ENCODE measurements around the gene CLDN15.
"Not testable (repeated sequence)": the region's sequence is repeated elsewhere in the genome, so short reads cannot be mapped to it uniquely, and the experiment has no call there.

CLDN15 gene, protein sequence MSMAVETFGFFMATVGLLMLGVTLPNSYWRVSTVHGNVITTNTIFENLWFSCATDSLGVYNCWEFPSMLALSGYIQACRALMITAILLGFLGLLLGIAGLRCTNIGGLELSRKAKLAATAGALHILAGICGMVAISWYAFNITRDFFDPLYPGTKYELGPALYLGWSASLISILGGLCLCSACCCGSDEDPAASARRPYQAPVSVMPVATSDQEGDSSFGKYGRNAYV

DNA sequence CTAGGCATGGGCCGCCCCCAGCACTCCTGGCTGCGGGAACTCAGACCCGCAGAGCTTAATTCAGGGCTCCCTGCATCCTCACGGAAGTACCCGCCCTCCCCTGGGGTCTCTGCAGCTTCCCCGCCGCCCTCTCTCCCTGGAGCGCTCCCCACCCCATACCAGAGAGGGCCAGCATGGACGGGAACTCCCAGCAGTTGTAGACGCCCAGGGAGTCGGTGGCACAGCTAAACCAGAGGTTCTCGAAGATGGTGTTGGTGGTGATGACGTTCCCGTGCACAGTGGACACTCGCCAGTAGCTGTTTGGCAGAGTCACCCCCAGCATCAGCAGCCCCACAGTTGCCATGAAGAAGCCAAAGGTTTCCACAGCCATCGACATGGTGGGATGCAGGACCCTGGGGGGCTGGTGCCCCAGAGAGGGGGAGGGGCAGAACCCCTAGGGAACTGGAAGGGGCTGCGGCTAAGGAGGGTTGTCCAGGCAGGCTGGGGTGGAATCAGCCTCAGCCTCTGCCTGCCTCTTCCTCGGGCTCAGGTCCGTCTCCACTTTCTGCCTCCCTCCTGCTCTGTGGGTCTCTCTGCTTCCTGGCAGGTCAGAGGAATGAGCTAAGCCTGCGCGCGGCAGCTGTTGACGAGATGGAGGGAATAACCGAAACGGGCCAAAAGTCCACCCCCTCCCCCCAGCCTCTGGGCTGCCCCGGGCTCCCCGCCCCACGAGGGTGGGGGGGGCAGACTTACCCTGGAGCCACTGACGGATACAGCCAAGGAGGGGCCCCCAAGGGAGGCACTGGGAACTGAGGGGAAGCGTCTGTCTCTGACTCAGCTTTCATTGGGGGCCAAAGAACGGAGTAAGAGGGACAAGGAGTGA is at the start of gene CLDN15:
Gene CLDN15 (minus strand): TSS at position 597 of the 862 bp plus-strand sequence. CDS start 221 bp downstream, at position 376.
- DNase-seq, result peak; percentile 85
- H3K36me3 ChIP-seq, result peaks cover 29% of the 10 kb centered on the region
- H3K9me3 ChIP-seq (ENCODE audit: severe bottlenecking), result no peaks in the 10 kb centered on the region
- peak within 1 kb of the TSS; percentile 84 for H3K27ac ChIP-seq
- H3K27me3 ChIP-seq (ENCODE audit: insufficient read depth, low read depth, severe bottlenecking), result no peaks in the 10 kb centered on the region
- H3K4me3 ChIP-seq (ENCODE audit: low read depth, low read length), result peak within 1 kb of the TSS; percentile 12
- TF ChIP-seq, protein P1, sequence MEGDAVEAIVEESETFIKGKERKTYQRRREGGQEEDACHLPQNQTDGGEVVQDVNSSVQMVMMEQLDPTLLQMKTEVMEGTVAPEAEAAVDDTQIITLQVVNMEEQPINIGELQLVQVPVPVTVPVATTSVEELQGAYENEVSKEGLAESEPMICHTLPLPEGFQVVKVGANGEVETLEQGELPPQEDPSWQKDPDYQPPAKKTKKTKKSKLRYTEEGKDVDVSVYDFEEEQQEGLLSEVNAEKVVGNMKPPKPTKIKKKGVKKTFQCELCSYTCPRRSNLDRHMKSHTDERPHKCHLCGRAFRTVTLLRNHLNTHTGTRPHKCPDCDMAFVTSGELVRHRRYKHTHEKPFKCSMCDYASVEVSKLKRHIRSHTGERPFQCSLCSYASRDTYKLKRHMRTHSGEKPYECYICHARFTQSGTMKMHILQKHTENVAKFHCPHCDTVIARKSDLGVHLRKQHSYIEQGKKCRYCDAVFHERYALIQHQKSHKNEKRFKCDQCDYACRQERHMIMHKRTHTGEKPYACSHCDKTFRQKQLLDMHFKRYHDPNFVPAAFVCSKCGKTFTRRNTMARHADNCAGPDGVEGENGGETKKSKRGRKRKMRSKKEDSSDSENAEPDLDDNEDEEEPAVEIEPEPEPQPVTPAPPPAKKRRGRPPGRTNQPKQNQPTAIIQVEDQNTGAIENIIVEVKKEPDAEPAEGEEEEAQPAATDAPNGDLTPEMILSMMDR (IDR thresholded peaks at IDR 0.05; ENCODE audit: low read depth, low read length), result no peak

DNA sequence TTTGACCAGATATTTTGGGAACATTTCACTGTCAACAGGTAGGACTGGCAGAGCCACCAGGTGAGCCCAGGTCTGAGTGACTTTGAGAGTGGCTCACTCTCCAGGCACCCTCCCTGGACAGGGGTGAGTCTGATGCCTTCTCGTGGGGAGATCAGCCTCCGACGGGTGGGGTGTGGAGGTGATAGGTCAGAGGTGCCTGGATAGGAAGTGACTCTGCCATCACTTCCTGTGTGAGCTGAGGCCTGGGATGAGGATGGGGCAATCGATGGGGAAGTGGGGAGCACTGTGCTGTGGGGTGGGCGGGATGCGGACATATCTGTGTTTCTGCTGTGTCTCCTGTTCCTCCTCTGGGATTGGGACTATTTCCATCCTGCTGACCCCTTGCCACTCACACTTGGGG is 49.4 kb upstream of the CLDN15 start:
- Histone ChIP-seq H3K9me3 (ENCODE audit: severe bottlenecking) (no peaks in the 10 kb centered on the region), H3K36me3 (no peaks in the 10 kb centered on the region), H3K27ac (no peak overlapping the region), H3K4me3 (ENCODE audit: low read depth, low read length) (no peak overlapping the region), H3K27me3 (ENCODE audit: insufficient read depth, low read depth, severe bottlenecking) (peaks cover 37% of the 10 kb centered on the region)
- TF ChIP-seq, protein P1 (IDR thresholded peaks at IDR 0.05; ENCODE audit: low read depth, low read length), result no peak
- DNase-seq, result no peak

DNA sequence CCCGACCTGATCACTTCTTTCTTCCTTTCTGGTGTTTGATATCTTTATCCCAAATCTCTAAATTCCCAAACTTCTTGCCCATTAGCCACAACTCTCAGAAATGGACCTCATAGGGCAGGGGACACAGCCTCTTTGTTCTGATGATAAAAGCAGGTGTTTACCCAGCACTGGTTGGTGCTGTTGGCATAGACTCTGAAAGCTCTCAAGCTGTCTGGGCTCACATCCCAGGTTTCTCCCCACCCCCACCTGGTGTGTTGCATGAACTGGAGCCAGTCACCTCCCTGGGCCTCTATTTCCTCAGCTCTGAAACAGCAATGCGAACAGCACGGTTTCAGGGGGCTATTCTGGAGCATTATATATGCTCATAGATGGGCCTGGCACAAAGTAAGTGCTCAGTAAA is 48.3 kb upstream of the CLDN15 start:
- H3K36me3 ChIP-seq; H3K27ac ChIP-seq; DNase-seq; H3K9me3 ChIP-seq (ENCODE audit: severe bottlenecking); H3K4me3 ChIP-seq (ENCODE audit: low read depth, low read length): not testable (repeated sequence)
- peaks cover 43% of the 10 kb centered on the region for H3K27me3 ChIP-seq (ENCODE audit: insufficient read depth, low read depth, severe bottlenecking)

DNA sequence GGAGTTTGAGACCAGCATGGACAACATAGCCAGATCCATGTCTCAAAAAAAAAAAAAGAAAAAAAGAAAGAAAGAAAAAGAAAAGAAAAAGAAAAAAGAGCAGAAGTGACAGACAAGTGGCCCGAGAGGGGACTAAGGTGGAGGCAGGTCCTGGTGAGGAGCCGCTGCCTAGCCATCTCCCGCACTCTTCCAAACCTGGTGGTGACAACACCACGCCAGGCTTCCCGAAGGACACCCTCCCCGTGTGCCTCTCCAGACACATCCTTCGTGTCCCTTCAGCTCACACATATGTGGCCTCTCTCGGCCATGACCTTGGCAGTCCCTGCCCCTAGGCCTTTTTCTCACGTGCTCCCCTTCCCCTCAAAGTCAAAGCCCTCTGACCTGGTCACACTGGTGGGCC is 47.6 kb upstream of the CLDN15 start:
- TF ChIP-seq, protein P1 (IDR thresholded peaks at IDR 0.05; ENCODE audit: low read depth, low read length), result no peak
- no peak overlapping the region for H3K27ac ChIP-seq
- H3K4me3 ChIP-seq (ENCODE audit: low read depth, low read length), result no peak overlapping the region
- H3K36me3 ChIP-seq, result no peaks in the 10 kb centered on the region
- H3K27me3 ChIP-seq (ENCODE audit: insufficient read depth, low read depth, severe bottlenecking), result peaks cover 43% of the 10 kb centered on the region
- no peaks in the 10 kb centered on the region for H3K9me3 ChIP-seq (ENCODE audit: severe bottlenecking)
- DNase-seq, result no peak

DNA sequence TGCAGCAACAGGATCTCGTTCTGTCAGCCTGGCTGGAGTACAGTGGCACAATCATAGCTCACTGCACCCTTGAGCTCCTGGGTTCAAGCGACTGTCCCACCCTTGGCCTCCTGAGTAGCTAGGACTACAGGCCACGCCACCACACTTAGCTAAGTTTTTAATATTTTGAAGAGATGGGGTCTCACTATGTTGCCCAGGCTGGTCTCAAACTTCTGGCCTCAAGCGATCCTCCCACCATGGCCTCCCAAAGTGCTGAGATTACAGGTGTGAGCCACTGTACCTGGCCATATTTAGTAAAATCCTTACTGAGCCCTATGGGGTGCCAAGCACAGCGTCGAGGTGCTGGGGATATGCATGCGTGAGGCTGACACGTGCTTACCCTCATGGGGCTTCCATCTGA is 43.3 kb upstream of the CLDN15 start:
- not testable (repeated sequence) for H3K4me3 ChIP-seq (ENCODE audit: low read depth, low read length); H3K9me3 ChIP-seq (ENCODE audit: severe bottlenecking); DNase-seq; H3K27ac ChIP-seq; H3K36me3 ChIP-seq
- H3K27me3 ChIP-seq (ENCODE audit: insufficient read depth, low read depth, severe bottlenecking), result peaks cover 53% of the 10 kb centered on the region

DNA sequence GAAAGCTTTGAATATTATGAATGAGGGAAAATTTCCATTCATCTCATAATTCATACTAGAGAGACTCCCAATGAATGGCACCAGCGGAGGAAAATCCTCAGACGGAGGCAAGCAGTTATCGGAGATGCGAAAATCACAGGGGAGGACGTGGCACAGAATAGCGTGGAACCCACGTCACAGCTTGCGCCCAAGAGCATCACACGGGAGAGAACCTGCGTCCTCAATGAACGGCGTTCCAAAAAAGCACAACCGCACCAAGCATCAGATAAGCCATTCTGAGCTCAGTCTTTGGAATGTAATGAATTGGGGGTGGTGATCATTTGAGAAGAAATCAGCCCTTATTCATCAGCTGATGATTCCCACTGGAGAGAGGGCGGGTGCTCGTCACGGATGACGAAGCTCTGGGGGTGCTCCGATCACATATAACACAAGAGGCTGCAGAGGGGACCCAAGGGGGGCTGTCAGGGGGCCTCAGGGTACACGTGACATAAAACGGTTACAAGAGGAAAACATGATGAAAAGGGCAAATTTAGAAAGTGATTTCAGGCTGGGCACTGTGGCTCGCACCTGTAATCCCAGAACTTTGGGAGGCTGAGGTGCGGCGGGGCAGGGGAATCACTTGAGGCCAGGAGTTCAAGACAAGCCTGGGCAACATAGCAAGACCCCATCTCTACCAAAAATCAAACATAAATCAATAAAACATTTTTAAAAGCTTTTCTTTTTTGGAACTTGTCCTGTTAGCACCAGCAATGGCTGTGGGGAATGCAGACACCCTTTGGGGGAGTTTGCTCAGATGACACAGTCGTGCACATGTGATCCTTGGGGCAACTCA is 41.1 kb upstream of the CLDN15 start:
- peaks cover 47% of the 10 kb centered on the region for H3K27me3 ChIP-seq (ENCODE audit: insufficient read depth, low read depth, severe bottlenecking)
- no peak overlapping the region for H3K27ac ChIP-seq
- no peak overlapping the region for H3K4me3 ChIP-seq (ENCODE audit: low read depth, low read length)
- no peaks in the 10 kb centered on the region for H3K9me3 ChIP-seq (ENCODE audit: severe bottlenecking)
- no peaks in the 10 kb centered on the region for H3K36me3 ChIP-seq
- no peak for DNase-seq
- TF ChIP-seq, protein P1 (IDR thresholded peaks at IDR 0.05; ENCODE audit: low read depth, low read length), result no peak

All from WERI-Rb-1 (cell line).